Activated CD4-positive, alpha-beta T cell treated with anti-CD3 and anti-CD28 coated beads, Interleukin-2, amount 10 ng/mL, durations not matched to agents 24 days and 14 days (primary cell): ENCODE measurements around the gene ADAMTSL3. TPM values are rescaled to one million over a fixed set of nuclear protein-coding genes. Genes with fewer than 3 reads are reported as not detected.

Source experiments
- DNase-seq: peaks from one replicate; pipeline ENCODE4 v3.0.0; 2022
- H3K27ac Mint-ChIP-seq: one replicate; pipeline ENCODE4 v1.8.0; 2022; ENCODE audit warnings: mild to moderate bottlenecking, mixed read lengths
- H3K27me3 Mint-ChIP-seq: one replicate; pipeline ENCODE4 v1.8.0; 2022; ENCODE audit warnings: mixed read lengths
- H3K36me3 Mint-ChIP-seq: one replicate; pipeline ENCODE4 v1.8.0; 2022; ENCODE audit warnings: low read depth, mild to moderate bottlenecking, mixed read lengths
- H3K4me1 Mint-ChIP-seq: one replicate; pipeline ENCODE4 v1.8.0; 2021; ENCODE audit warnings: mixed read lengths
- H3K4me3 Mint-ChIP-seq: one replicate; pipeline ENCODE4 v1.8.0; 2022; ENCODE audit warnings: mild to moderate bottlenecking, moderate library complexity, mixed read lengths
- H3K9me3 Mint-ChIP-seq: one replicate; pipeline ENCODE4 v1.8.0; 2021; ENCODE audit warnings: mixed read lengths
- intact Hi-C: fragments of 100-400 bp; cut with micrococcal nuclease; formaldehyde crosslinking; loops from one replicate; pipeline ENCODE4 v1.15.1; 2023
- total RNA-seq: library from RNA; stranded (reverse); gene quantifications from 2 replicates; pipeline ENCODE4 v1.2.3, GENCODE V29; 2022

ADAMTSL3 gene
- total RNA-seq, 1 donor from 2014 or later: not detected

GRCh38 chr15:83830381-83830780 lies 176.5 kb downstream of the ADAMTSL3 start:
- no peak for DNase-seq
- Mint-ChIP-seq H3K4me1 (no peaks in the 10 kb centered on the region), H3K27me3 (no peaks in the 10 kb centered on the region), H3K36me3 (no peaks in the 10 kb centered on the region), H3K9me3 (peaks cover 13% of the 10 kb centered on the region), H3K4me3 (no peak overlapping the region), H3K27ac (no peak overlapping the region)
- intact Hi-C loops: no loop called here

- Mint-ChIP-seq H3K4me1 (no peaks in the 10 kb centered on the region), H3K27me3 (no peaks in the 10 kb centered on the region), H3K36me3 (no peaks in the 10 kb centered on the region), H3K4me3 (no peak overlapping the region), H3K9me3 (peaks cover 5% of the 10 kb centered on the region), H3K27ac (no peak overlapping the region)
- intact Hi-C loops: no loop called here
- DNase-seq: no peak
Observed at GRCh38 chr15:83833569-83833968, 179.6 kb downstream of the ADAMTSL3 start.

- Mint-ChIP-seq H3K27me3 (peaks cover 4% of the 10 kb centered on the region), H3K36me3 (no peaks in the 10 kb centered on the region), H3K9me3 (no peaks in the 10 kb centered on the region), H3K27ac (no peak overlapping the region), H3K4me3 (no peak overlapping the region), H3K4me1 (no peaks in the 10 kb centered on the region)
- no peak for DNase-seq
- intact Hi-C loops: no loop called here
Observed at GRCh38 chr15:83835479-83835878, 181.6 kb downstream of the ADAMTSL3 start.

- H3K4me1 Mint-ChIP-seq: no peaks in the 10 kb centered on the region
Observed at GRCh38 chr15:83837945-83838571, 184.1 kb downstream of the ADAMTSL3 start.

GRCh38 chr15:83838763-83839162 lies 184.8 kb downstream of the ADAMTSL3 start:
- Mint-ChIP-seq H3K27me3 (peaks cover 6% of the 10 kb centered on the region), H3K36me3 (no peaks in the 10 kb centered on the region), H3K27ac (no peak overlapping the region), H3K4me1 (no peaks in the 10 kb centered on the region), H3K4me3 (no peak overlapping the region), H3K9me3 (no peaks in the 10 kb centered on the region)
- DNase-seq: no peak
- intact Hi-C loops: no loop called here

More at GRCh38 chr15:83837945-83838571, 184.1 kb downstream of the ADAMTSL3 start:
- no peak for DNase-seq
- Mint-ChIP-seq H3K9me3 (no peaks in the 10 kb centered on the region), H3K27me3 (peaks cover 4% of the 10 kb centered on the region), H3K27ac (no peak overlapping the region), H3K4me3 (no peak overlapping the region), H3K36me3 (no peaks in the 10 kb centered on the region)
- intact Hi-C loops: no loop called here

GRCh38 chr15:83842281-83842680 lies 188.4 kb downstream of the ADAMTSL3 start:
- Mint-ChIP-seq H3K4me3 (no peak overlapping the region), H3K27me3 (peaks cover 6% of the 10 kb centered on the region), H3K27ac (no peak overlapping the region), H3K36me3 (no peaks in the 10 kb centered on the region), H3K9me3 (no peaks in the 10 kb centered on the region), H3K4me1 (no peaks in the 10 kb centered on the region)
- no peak for DNase-seq
- intact Hi-C loops: no loop called here

- intact Hi-C loops: no loop called here
- Mint-ChIP-seq H3K27ac (no peak overlapping the region), H3K9me3 (no peaks in the 10 kb centered on the region), H3K27me3 (peaks cover 6% of the 10 kb centered on the region), H3K36me3 (no peaks in the 10 kb centered on the region), H3K4me3 (no peak overlapping the region), H3K4me1 (no peaks in the 10 kb centered on the region)
- no peak for DNase-seq
Observed at GRCh38 chr15:83843471-83843871, 189.5 kb downstream of the ADAMTSL3 start.

- no peaks in the 10 kb centered on the region for H3K36me3 Mint-ChIP-seq
- intact Hi-C loops: no loop called here
- no peak overlapping the region for H3K27ac Mint-ChIP-seq
- no peak overlapping the region for H3K4me3 Mint-ChIP-seq
- no peaks in the 10 kb centered on the region for H3K9me3 Mint-ChIP-seq
- no peak for DNase-seq
- peaks cover 2% of the 10 kb centered on the region for H3K27me3 Mint-ChIP-seq
- no peaks in the 10 kb centered on the region for H3K4me1 Mint-ChIP-seq
Observed at GRCh38 chr15:83844742-83845141, 190.8 kb downstream of the ADAMTSL3 start.

GRCh38 chr15:83845230-83845629 lies 191.3 kb downstream of the ADAMTSL3 start:
- Mint-ChIP-seq H3K9me3 (no peaks in the 10 kb centered on the region), H3K4me3 (no peak overlapping the region), H3K4me1 (no peaks in the 10 kb centered on the region), H3K36me3 (no peaks in the 10 kb centered on the region), H3K27ac (no peak overlapping the region), H3K27me3 (peaks cover 2% of the 10 kb centered on the region)
- no peak for DNase-seq
- intact Hi-C loops: no loop called here

- no peak for DNase-seq
- H3K27me3 Mint-ChIP-seq: peaks cover 2% of the 10 kb centered on the region
- intact Hi-C loops: no loop called here
- H3K27ac Mint-ChIP-seq: no peak overlapping the region
- H3K4me1 Mint-ChIP-seq: no peaks in the 10 kb centered on the region
- H3K9me3 Mint-ChIP-seq: no peaks in the 10 kb centered on the region
- no peak overlapping the region for H3K4me3 Mint-ChIP-seq
- H3K36me3 Mint-ChIP-seq: no peaks in the 10 kb centered on the region
Observed at GRCh38 chr15:83846847-83847246, 192.9 kb downstream of the ADAMTSL3 start.

GRCh38 chr15:83848315-83849050 lies 194.6 kb downstream of the ADAMTSL3 start:
- Mint-ChIP-seq H3K4me1 (no peaks in the 10 kb centered on the region), H3K4me3 (no peak overlapping the region), H3K27ac (no peak overlapping the region), H3K9me3 (no peaks in the 10 kb centered on the region), H3K36me3 (no peaks in the 10 kb centered on the region), H3K27me3 (peaks cover 1% of the 10 kb centered on the region)
- DNase-seq: no peak
- intact Hi-C loops: no loop called here

- Mint-ChIP-seq H3K27me3 (peaks cover 3% of the 10 kb centered on the region), H3K4me3 (no peak overlapping the region), H3K27ac (no peak overlapping the region), H3K9me3 (no peaks in the 10 kb centered on the region), H3K36me3 (no peaks in the 10 kb centered on the region), H3K4me1 (no peaks in the 10 kb centered on the region)
- no peak for DNase-seq
- intact Hi-C loops: no loop called here
Observed at GRCh38 chr15:83850015-83850414, 196.1 kb downstream of the ADAMTSL3 start.

- H3K27me3 Mint-ChIP-seq: peaks cover 3% of the 10 kb centered on the region
- no peaks in the 10 kb centered on the region for H3K9me3 Mint-ChIP-seq
- no peak overlapping the region for H3K27ac Mint-ChIP-seq
- no peak overlapping the region for H3K4me3 Mint-ChIP-seq
- intact Hi-C loops: no loop called here
- H3K36me3 Mint-ChIP-seq: no peaks in the 10 kb centered on the region
- no peak for DNase-seq
- no peaks in the 10 kb centered on the region for H3K4me1 Mint-ChIP-seq
Observed at GRCh38 chr15:83850501-83851245, 196.8 kb downstream of the ADAMTSL3 start.

GRCh38 chr15:83853232-83853631 lies 199.3 kb downstream of the ADAMTSL3 start:
- Mint-ChIP-seq H3K9me3 (no peaks in the 10 kb centered on the region), H3K4me3 (no peak overlapping the region), H3K27ac (no peak overlapping the region), H3K4me1 (no peaks in the 10 kb centered on the region), H3K36me3 (no peaks in the 10 kb centered on the region), H3K27me3 (peaks cover 5% of the 10 kb centered on the region)
- no peak for DNase-seq
- intact Hi-C loops: no loop called here
